Measurements from ENCODE around the gene NMNAT1. TPM values are rescaled to one million over a fixed set of nuclear protein-coding genes. Genes with fewer than 3 reads are reported as not detected.
"Not testable (repeated sequence)": the region's sequence is repeated elsewhere in the genome, so short reads cannot be mapped to it uniquely, and the experiment has no call there.

NMNAT1 gene
- total and polyA plus RNA-seq, 9 donors: 2.3 to 16.0 (median 5.8) TPM

DNA sequence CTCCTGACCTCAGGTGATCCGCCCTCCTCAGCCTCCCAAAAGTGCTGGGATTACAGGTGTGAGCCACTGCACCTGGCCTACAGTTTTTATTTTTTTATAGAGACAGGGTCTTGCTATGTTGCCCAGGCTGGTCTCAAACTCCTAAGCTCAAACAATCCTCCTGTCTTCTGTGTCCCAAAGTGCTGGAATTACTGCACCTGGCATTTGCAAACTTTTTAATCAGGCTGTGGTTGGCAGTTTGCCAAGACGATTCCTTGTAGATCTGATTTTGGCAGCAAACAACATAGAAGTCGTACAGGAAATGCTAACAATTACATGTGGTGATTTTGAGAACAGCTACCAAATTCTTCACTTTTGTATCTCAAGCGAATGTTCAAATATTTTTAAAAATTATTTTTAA is 63.9 kb downstream of the NMNAT1 start:
- Histone ChIP-seq H3K27me3 (no peaks in the 10 kb centered on the region), H3K4me3 (no peak overlapping the region), H3K4me1 (ENCODE audit: insufficient read depth) (no peaks in the 10 kb centered on the region), H3K27ac (no peak overlapping the region), H3K9me3 (no peaks in the 10 kb centered on the region), H3K36me3 (no peaks in the 10 kb centered on the region)
- TF ChIP-seq, protein P1, sequence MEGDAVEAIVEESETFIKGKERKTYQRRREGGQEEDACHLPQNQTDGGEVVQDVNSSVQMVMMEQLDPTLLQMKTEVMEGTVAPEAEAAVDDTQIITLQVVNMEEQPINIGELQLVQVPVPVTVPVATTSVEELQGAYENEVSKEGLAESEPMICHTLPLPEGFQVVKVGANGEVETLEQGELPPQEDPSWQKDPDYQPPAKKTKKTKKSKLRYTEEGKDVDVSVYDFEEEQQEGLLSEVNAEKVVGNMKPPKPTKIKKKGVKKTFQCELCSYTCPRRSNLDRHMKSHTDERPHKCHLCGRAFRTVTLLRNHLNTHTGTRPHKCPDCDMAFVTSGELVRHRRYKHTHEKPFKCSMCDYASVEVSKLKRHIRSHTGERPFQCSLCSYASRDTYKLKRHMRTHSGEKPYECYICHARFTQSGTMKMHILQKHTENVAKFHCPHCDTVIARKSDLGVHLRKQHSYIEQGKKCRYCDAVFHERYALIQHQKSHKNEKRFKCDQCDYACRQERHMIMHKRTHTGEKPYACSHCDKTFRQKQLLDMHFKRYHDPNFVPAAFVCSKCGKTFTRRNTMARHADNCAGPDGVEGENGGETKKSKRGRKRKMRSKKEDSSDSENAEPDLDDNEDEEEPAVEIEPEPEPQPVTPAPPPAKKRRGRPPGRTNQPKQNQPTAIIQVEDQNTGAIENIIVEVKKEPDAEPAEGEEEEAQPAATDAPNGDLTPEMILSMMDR (IDR thresholded peaks at IDR 0.05): no peak
- no peak for TF ChIP-seq EP300 (IDR thresholded peaks at IDR 0.05)
- no peak for TF ChIP-seq POLR2A (IDR thresholded peaks at IDR 0.05)
- 41 to 47% (median 44%) methylated on average over 4 of the region's 4 CpGs for WGBS, 3 donors
- DNase-seq: no peak
- intact Hi-C loops (cut with DNase I): no loop called here

DNA sequence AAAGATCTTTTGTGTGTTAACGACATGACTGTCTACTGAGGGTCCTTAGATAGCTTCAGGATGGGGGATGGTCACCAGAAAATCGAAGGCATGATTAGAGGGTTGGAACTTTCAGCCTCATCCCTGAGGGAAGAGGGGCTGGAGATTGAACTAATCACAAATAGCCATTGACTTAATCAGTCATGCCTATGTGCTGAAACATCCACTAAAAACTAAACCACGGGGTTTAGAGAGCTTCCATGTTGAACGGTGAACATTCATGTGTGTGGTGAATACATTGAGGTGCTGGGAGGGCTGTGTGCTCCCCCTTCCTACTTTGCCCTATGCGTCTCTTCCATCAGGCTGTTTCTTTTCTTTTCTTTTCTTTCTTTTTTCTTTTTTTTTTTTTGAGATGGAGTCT is 70.7 kb downstream of the NMNAT1 start:
- no peak for DNase-seq
- TF ChIP-seq, protein P1 (IDR thresholded peaks at IDR 0.05): no peak
- TF ChIP-seq POLR2A (IDR thresholded peaks at IDR 0.05): no peak
- no peak for TF ChIP-seq EP300 (IDR thresholded peaks at IDR 0.05)
- H3K27me3 ChIP-seq: no peaks in the 10 kb centered on the region
- H3K36me3 ChIP-seq: no peaks in the 10 kb centered on the region
- no peaks in the 10 kb centered on the region for H3K9me3 ChIP-seq
- H3K4me3 ChIP-seq: no peak overlapping the region
- H3K27ac ChIP-seq: no peak overlapping the region
- H3K4me1 ChIP-seq (ENCODE audit: insufficient read depth): no peaks in the 10 kb centered on the region
- intact Hi-C loops (cut with DNase I): no loop called here
- WGBS, 3 donors: 83 to 88% (median 86%) methylated on average over 5 of the region's 5 CpGs

DNA sequence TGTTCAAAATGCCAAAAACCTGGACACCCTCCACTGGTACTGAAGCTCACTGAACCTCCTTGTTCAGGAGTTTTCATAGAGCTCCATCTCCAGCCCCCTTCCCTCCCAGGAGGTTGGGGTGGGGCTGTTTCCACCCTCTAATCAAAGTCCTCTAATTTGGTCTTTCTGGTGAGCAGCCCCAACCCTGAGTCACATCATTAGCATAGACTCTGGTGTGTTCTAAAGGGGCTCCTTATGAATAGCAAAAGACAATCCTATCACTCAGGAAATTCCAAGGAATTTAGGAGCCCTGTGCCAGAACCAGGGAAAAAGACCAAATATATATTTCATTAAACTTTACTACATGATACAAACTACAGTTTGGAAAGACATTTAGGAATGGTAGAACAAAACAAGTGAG is 76.3 kb downstream of the NMNAT1 start:
- Histone ChIP-seq H3K27ac (no peak overlapping the region), H3K4me3 (no peak overlapping the region), H3K9me3 (no peaks in the 10 kb centered on the region), H3K27me3 (no peaks in the 10 kb centered on the region), H3K4me1 (ENCODE audit: insufficient read depth) (no peaks in the 10 kb centered on the region), H3K36me3 (no peaks in the 10 kb centered on the region)
- DNase-seq: no peak
- intact Hi-C loops (cut with DNase I): no loop called here
- no peak for TF ChIP-seq POLR2A (IDR thresholded peaks at IDR 0.05)
- TF ChIP-seq, protein P1 (IDR thresholded peaks at IDR 0.05): no peak
- no peak for TF ChIP-seq EP300 (IDR thresholded peaks at IDR 0.05)

DNA sequence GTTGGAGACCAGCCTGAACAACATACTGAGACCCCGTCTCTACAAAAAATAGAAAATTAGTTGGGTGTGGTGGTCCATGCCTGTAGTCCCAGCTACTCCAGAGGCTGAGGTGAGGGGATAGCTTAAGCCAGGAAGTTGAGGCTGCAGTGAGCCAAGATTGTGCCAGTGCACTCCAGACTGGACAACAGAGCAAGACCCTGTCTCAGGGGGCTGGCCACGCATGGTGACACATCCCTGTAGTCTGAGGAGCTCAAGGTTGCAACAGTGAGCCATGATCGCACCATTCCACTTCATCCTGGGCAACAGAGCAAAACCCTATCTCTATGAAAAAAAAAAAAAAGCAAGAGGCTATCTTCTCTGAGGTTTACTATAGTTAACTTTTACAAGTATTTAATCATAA is 76.8 kb downstream of the NMNAT1 start:
- Histone ChIP-seq H3K27me3 (no peaks in the 10 kb centered on the region), H3K27ac (no peak overlapping the region), H3K4me1 (ENCODE audit: insufficient read depth) (no peaks in the 10 kb centered on the region), H3K36me3 (no peaks in the 10 kb centered on the region), H3K4me3 (no peak overlapping the region), H3K9me3 (no peaks in the 10 kb centered on the region)
- TF ChIP-seq POLR2A (IDR thresholded peaks at IDR 0.05) (no peak), EP300 (IDR thresholded peaks at IDR 0.05) (no peak)
- TF ChIP-seq, protein P1 (IDR thresholded peaks at IDR 0.05): no peak
- 78 to 82% (median 79%) methylated on average over 3 of the region's 3 CpGs for WGBS, 3 donors
- DNase-seq: no peak
- intact Hi-C loops (cut with DNase I): no loop called here

DNA sequence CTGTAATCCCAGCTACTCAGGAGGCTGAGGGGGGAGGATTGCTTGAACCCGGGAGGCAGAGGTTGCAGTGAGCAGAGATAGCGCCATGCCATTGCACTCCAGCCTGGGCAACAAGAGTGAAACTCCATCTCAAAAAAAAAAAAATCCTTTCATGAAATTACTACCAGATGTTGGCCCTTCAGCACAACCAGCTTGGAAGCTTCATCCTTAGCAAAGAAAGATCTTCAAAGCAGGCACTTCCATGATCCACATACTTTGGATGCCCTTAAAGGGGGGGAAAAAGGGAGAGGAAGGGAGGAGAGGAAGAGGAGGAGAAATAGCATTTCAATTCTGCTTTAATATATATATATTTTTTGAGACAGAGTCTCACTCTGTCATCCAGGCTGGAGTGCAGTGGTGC is 77.4 kb downstream of the NMNAT1 start:
- DNase-seq; H3K4me3 ChIP-seq; intact Hi-C loops (cut with DNase I); H3K4me1 ChIP-seq (ENCODE audit: insufficient read depth); H3K36me3 ChIP-seq; H3K27ac ChIP-seq; H3K27me3 ChIP-seq; H3K9me3 ChIP-seq: not testable (repeated sequence)
- WGBS, 3 donors: 39 to 52% (median 50%) methylated on average over 2 of the region's 2 CpGs

DNA sequence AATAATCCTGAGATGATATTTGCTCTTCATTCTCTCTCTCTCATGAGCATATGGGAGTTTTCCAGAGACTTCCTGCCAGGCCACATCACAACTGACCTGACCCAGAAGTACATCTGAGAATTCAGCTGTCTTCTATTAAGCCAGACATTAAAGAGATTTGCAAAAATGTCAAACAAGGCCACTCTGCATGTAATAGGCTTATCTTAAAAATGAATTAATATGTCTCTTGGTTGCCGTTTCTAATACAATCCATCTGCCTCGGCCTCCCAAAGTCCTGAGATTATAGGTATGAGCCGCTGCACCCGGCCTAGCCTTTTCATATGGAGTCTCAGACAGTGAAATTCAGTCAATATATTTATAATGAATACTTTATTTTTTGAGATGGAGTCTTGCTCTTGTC is 78.7 kb downstream of the NMNAT1 start:
- H3K9me3 ChIP-seq; intact Hi-C loops (cut with DNase I); H3K36me3 ChIP-seq; H3K4me1 ChIP-seq (ENCODE audit: insufficient read depth); H3K27me3 ChIP-seq; H3K4me3 ChIP-seq; DNase-seq; H3K27ac ChIP-seq: not testable (repeated sequence)
- 54 to 68% (median 61%) methylated on average over 4 of the region's 4 CpGs for WGBS, 3 donors

Data from ovary (tissue), 9 donors.